PC-3 (cell line): ENCODE data around the gene NAV2.

ENCODE experiments used
- EZH2 ChIP-seq: fragments of 300-600 bp; sonication (generic); IDR thresholded peaks from one replicate; pipeline ENCODE4 v1.6.1; 2017; ENCODE audit warnings: antibody characterized with exemption, mild to moderate bottlenecking, low read length; ENCODE audit not compliant: unreplicated experiment
- EZH2phosphoT487 ChIP-seq: fragments of 300-600 bp; sonication (generic); IDR thresholded peaks from 2 replicates; pipeline ENCODE4 v1.6.1; 2018; ENCODE audit warnings: mild to moderate bottlenecking, antibody characterized with exemption, low read length, borderline replicate concordance
- TF ChIP-seq, protein P1 (sequence below): fragments of 300-600 bp; sonication (generic); conservative IDR thresholded peaks from 2 replicates; pipeline ENCODE4 v1.5.1; 2017; ENCODE audit warnings: antibody characterized with exemption, low read depth, mild to moderate bottlenecking, low read length

DNA sequence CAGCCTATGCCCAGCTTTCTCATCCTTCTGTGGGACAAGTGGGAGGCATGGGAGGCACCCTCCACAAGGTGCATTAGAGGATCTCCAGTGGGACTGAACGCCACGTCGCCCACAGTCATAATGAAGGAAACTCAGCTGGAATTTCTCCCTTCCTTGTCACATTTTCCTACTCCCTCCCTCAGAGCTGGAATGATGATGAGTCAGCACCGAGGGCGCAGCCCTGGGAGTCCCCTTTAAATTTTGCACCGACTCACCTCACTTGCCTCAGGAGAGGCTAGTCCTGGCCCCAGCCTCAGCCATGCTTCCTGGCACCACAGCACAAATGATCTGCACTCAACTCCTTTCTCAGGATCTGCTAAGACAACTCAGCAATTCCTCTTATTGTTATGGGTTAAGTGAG, 413.3 kb downstream of the NAV2 start:
- TF ChIP-seq, protein P1, sequence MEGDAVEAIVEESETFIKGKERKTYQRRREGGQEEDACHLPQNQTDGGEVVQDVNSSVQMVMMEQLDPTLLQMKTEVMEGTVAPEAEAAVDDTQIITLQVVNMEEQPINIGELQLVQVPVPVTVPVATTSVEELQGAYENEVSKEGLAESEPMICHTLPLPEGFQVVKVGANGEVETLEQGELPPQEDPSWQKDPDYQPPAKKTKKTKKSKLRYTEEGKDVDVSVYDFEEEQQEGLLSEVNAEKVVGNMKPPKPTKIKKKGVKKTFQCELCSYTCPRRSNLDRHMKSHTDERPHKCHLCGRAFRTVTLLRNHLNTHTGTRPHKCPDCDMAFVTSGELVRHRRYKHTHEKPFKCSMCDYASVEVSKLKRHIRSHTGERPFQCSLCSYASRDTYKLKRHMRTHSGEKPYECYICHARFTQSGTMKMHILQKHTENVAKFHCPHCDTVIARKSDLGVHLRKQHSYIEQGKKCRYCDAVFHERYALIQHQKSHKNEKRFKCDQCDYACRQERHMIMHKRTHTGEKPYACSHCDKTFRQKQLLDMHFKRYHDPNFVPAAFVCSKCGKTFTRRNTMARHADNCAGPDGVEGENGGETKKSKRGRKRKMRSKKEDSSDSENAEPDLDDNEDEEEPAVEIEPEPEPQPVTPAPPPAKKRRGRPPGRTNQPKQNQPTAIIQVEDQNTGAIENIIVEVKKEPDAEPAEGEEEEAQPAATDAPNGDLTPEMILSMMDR, result no peak
- no peak for TF ChIP-seq EZH2
- no peak for TF ChIP-seq EZH2phosphoT487
